Activated T-cell treated with anti-CD3 and anti-CD28 coated beads for 48 hours (primary cell): ENCODE data around the gene C2orf72.
"Not testable (repeated sequence)": the region's sequence is repeated elsewhere in the genome, so short reads cannot be mapped to it uniquely, and the experiment has no call there.

Source experiments
- DNase-seq: peaks from one replicate; pipeline ENCODE4 v3.0.0-alpha.2; 2020; ENCODE audit warnings: low read depth

Gene C2orf72

DNA sequence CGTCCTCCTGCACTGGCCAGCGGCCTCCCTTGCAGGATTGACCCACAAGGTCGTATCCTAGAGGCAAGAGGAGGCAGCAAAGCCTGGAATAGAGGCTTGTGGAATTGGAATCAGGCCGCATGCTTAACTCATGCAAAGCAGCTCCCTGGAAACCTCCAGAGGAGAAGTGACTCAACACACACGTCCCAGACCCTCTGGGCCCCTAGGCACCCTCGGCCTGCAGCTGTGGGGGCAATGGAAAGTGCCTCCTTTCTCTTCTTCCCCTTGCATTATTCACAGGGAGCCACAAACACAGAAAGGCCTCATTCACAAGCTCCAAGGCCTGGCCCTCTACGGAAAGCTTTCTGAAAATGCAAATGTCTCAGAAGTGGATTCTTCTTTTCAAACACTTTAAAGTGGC lies 21.8 kb upstream of the C2orf72 start:
- DNase-seq, result no peak

DNA sequence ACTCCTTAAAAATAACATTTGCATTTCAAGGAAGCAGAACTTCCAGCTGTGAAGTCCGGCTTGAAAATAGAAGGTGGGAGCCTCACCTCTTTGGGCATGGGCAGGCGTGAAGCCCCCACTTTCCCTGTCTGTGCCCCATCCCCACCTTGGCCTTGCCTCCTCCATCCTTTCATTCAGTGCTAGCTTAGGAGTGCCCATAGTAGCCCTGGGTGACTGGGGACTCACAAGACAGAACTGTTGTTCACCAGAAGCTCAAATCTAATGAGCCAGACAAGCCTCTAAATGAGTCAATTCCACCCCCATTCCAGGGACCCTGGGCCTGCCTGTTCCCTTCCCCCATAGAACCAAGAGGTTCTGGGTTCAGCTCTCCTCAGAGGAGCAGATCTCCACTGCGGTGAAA lies 21.4 kb upstream of the C2orf72 start:
- DNase-seq, result no peak

GRCh38 chr2:231016566-231017230 lies 20.6 kb upstream of the C2orf72 start:
- no peak for DNase-seq

- no peak for DNase-seq
These were observed 20.1 kb upstream of the C2orf72 start for GRCh38 chr2:231017231-231017598.

- no peak for DNase-seq
These were observed 19.1 kb upstream of the C2orf72 start for GRCh38 chr2:231018184-231018583.

GRCh38 chr2:231025059-231025458 lies 12.3 kb upstream of the C2orf72 start:
- not testable (repeated sequence) for DNase-seq

- DNase-seq, result no peak
These were observed 8.4 kb upstream of the C2orf72 start for GRCh38 chr2:231028889-231029288.

DNA sequence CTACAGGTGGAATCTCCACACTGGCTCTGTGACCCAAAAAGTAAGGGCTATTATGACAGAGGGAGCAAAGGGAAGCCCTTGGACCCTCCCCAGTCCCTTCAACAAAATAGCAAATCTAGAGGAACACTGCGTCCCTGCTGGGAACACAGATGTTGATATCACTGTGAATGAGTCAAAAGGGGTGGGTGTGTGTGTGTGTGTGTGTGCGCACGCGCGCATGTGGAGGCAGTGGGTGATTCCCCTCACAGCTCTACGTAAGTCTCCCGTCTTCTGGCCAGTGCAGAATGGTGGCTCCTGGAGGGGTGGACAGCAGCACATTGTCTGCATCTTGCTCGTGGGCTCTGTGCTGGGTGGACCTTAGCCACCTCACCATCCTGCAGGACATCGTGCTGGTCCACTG lies 7.8 kb upstream of the C2orf72 start:
- no peak for DNase-seq

DNA sequence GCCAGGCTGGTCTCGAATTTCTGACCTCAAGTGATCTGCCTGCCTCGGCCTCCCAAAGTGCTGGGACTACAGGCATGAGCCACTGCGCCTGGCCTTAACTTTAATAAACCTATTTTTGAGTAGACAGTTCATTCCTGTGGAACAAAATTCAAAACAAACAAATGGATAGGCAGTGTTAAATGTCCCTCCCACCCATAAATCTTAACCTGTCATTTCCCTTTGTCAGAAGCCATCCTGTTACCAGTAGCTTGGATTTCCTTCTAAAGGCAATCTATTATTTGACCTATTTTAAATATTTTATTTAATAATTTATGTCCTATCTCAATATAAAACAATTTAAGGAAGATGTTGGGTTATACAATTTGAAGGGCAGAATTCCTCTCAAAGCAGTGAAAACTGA lies 6.6 kb upstream of the C2orf72 start:
- DNase-seq, result no peak

DNA sequence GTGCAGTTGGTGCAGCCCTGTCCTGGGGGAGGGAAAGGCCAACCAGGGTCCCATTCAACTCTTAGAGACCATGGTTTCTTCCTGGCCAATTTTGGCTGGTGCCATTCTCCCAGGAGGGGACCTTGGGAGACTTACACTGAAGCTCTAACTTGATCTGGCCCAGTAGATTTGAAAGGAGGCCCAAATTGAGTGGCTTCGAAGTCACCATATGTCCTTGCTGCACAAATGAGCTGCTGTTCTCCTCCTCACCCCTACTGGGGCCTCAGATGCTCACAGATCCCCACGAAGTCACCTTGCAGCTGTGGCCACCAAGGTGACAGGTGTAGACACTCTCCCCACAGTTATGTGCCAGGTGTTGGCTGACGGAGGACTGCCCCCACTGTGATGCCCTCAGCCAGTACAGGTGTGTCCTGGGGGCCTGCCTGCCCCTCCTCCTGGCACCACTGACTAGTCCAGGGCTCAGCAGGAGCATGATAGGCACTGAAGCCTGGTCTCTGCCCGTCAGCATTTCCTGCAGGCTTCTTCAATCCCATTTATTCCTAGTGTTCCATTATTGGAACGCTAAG lies 4.7 kb upstream of the C2orf72 start:
- DNase-seq, result no peak

DNA sequence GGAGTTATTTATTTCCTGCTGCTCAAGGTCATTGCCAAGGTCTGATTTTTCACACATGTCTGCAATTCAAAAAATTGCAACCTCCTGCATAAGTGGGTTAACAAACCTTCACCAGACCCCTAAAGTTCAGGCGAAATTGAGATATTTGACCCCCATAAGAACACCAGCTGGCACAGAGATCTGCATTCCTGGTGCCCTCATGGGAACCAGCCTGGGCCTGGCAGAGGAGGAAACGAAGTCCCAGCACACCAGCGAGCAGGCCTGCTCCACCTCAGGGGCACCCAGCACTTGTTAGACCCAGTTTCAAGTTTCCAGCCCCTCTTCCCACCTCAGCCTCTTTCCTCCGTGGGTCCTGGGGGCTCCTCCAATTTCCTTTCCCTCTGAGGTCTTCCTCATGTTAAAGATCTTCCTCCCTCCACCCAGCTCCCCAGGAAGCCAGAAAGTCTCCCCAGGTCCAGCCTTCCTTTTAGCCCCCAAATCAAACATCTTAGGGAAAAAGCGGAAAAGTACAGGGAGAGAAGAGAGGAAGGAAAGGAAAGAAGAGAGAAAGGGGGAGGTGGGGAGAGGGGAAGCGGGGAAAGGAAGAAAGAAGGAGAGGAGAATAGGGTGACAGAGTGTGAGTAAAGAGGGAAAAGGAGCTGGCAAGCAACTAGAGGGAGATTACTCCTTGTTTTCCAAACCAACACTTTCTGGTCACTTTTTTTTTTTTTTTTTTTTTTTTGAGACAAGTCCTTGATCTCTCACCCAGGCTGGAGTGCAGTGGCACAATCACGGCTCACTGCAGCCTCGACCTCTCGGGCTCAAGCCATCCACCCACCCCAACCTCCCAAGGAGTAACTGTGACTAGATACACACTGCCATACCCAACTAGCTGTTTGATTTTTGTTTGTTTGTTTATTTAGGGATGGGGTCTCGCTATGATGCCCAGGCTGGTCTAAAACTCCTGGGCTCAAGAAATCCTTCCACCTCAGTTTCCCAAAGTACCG lies 3.9 kb upstream of the C2orf72 start:
- DNase-seq, result no peak

DNA sequence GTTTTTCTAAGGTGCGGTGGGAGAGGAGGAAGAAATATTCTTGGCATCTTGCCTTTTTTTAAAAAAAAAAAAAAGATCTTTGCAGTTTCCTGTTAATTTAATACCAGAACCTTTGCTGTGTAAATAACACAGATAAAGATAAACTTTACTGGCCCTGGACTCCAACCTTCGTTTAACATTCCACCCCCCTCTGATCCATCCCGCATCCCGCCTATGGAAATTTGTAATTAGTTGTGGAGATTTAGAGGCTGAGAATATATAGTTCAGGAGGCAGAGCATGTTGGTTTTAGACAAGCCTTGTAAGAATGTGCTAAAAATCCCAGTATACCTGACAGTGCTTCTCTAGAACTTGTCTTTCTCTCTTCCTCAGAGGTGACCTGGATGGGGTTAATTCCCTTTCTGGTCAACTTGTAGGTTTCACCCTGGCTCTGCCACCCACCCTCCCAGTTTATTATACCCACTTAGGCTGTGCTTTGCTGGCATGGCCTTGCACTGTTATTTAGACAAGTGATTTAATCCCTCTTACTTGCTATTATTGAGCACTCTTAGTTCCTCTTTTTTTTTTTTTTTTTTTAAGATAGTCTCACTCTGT lies 2.9 kb upstream of the C2orf72 start:
- no peak for DNase-seq

DNA sequence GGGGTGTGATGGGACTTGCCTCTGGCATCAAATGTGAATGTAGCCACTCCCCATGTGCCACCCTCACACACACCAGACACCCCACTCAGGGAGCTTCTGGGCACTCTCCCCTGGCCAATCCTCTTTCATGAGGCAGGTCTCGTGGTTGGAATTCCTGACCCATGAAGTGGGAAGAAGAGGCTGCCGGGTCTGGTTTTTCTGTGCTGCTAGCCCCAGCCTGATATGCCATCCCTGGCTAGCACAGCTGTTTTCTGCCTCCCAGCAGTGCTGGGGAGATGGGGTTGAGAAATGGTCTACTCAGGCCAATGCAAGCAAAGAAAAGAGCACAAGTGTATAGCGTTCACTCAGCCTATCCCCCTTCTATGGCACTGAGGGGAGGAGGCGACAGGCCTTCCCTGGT lies 1.2 kb upstream of the C2orf72 start:
- DNase-seq, result no peak

DNA sequence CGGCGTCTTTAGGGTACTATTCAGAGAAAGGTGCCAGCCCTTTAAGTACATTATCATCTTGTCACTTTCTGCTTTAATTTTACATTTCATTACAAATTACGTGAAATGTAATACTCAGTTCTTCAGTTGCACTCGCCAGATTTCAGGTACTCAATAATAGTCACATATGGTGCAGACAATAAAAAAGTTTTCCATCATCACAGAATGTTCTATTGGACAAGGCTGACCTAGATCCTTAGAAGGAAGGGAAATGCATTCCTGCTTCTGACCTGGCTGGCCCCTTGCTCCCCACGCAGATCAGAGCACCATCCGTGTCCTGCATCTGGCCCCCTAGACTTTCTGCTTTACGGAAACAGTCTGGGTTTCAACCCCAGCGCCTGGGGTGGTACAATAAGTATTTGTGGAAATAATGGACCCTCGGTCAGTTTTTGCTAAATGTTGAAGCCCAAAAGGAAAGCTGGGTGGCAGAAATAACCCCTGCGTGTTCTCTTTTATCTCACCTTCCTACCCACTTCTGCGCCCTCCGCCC lies 681 bp upstream of the C2orf72 start:
- DNase-seq, result no peak

GRCh38 chr2:231037731-231038482 lies 584 bp downstream of the C2orf72 start:
- no peak for DNase-seq

DNA sequence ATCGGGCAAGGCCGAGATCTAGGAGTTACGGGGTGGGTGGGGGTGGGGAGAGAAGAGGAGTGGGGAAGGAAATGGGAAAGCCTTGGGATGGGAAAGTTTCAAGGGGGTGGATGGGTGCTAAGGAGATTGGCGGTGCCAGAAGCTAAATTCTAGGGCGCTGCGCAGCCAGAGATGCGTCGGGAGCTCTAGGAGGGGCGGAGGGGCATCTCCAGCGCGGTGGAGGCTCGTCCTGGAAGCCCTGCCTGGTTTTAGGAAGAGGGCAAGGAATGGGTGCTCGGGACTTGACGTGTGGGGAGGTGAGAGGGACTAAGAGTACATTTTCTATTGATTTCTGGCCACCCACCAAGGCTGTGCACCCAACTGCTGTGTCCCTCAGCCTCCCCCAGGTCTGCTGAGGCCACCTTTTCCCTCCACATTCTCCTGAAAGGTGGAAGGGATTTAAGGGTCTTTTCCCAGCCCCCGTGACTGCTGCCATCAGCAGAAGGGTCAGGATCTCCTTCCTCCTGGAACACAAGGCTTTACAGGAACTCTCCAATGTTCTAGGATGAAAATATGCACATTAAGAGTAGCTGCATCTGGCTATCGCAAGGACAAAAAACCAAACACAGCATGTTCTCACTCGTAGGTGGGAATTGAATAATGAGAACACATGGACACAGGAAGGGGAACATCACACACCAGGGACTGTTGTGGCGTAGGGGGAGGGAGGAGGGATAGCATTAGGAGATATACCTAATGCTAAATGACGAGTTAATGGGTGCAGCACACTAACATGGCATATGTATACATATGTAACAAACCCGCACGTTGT lies 1.4 kb downstream of the C2orf72 start:
- DNase-seq, result no peak

DNA sequence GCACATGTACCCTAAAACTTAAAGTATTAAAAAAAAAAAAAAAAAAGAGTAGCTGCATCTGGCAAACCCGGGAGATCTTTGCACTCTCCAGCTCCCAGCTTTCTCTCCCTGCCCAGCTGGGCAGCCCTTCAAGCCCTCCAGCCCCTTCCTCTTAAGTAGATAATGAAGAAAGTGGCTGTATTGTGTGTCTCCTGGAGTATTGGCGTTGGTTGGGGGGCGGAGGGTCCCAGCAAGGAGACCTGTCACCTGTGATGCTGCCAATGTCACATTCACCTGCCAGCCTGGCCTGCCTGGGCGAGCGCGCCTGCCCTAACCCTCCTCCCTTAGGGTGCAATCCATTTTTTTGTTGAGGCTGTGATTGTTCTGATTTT lies 2.0 kb downstream of the C2orf72 start:
- no peak for DNase-seq

- no peak for DNase-seq
These were observed 2.6 kb downstream of the C2orf72 start for GRCh38 chr2:231039821-231040364.

DNA sequence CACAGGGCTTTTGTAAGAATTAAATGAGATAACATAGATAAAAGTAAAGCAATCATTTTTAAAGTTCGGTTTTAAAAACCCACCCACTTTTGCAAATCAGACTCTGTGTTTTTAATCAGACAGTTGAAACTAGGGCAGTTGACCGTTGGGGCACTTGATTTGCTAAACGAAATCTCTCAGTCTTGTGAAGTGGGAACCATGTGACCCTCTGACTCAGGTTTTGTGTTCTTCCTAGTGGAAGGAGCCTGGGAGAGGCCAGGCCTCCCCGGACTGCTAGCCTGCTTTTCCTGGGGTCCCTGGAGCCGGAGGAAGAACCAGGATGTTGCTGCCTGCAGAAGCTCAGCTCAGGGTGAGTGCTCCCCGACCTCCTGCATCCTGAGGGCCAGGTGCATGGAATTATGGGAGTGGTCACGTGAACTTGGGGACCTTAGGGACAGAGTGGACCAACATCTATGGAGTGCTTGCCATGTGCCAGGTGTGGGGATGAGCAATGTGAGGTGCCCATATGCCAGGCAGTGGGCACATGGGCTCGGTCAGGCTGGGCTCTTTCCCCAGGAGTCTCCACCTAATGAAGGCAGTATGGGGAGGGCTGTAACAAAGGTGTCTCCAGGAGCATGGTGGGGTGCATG lies 3.9 kb downstream of the C2orf72 start:
- no peak for DNase-seq

DNA sequence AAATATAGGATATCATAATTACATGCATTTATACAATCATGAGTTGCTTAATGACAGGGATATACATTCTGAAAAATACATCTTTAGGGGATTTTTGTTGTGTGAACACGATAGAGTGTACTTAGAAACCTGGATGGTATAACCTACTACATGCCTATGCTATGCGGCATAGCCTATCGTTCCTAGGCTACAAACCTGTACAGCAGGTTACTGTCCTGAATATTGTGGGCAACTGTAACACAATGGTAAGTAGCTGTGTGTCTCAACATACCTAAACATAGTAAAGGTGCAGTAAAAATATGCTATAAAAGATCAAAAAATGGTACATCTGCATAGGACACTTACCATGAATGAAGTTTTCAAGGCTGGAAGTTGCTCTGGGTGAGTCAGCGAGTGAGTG lies 6.5 kb downstream of the C2orf72 start:
- DNase-seq, result no peak
